ENCODE data around the gene PLA2G7. TPM values are rescaled to one million over a fixed set of nuclear protein-coding genes. Genes with fewer than 3 reads are reported as not detected.

The PLA2G7 gene
- total and polyA plus RNA-seq, 10 of the 15 experiments (the other 5 are each of a cell fraction or from before 2014, with no cell fraction given): not detected

DNA sequence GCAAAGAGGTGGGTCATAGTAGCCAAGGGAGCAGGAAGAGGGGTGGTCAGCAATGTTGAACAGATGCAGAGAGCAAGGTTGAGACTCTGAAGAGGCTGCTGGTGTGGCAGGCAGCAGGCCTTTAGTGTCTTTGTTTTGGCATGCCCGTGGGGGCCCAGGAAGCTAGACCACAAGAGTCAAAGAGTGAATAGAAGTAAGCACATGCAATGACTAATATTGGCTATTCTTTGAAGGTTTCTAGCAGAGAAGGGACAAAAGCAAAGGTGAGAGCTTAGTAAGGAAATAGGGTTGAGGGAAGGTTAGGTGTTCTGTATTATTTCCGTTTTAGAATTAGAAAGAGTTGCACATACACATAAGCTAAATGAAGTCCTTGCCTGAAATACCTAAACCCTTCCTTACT, 28.7 kb downstream of the PLA2G7 start:
- TF ChIP-seq BRCA1 (IDR thresholded peaks at IDR 0.05; ENCODE audit: low read depth, low read length): no peak
- TF ChIP-seq ZSCAN29 (IDR thresholded peaks at IDR 0.05): no peak
- TF ChIP-seq RBBP5 (conservative IDR thresholded peaks at IDR 0.05): no peak
- no peak for TF ChIP-seq KLF5 (IDR thresholded peaks at IDR 0.05; ENCODE audit: partially characterized antibody)
- TF ChIP-seq, protein P1, sequence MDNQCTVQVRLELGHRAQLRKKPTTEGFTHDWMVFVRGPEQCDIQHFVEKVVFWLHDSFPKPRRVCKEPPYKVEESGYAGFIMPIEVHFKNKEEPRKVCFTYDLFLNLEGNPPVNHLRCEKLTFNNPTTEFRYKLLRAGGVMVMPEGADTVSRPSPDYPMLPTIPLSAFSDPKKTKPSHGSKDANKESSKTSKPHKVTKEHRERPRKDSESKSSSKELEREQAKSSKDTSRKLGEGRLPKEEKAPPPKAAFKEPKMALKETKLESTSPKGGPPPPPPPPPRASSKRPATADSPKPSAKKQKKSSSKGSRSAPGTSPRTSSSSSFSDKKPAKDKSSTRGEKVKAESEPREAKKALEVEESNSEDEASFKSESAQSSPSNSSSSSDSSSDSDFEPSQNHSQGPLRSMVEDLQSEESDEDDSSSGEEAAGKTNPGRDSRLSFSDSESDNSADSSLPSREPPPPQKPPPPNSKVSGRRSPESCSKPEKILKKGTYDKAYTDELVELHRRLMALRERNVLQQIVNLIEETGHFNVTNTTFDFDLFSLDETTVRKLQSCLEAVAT (IDR thresholded peaks at IDR 0.05): no peak
- no peak for TF ChIP-seq YY1 (IDR thresholded peaks at IDR 0.05; ENCODE audit: low read depth, low read length)
- TF ChIP-seq, protein P2, sequence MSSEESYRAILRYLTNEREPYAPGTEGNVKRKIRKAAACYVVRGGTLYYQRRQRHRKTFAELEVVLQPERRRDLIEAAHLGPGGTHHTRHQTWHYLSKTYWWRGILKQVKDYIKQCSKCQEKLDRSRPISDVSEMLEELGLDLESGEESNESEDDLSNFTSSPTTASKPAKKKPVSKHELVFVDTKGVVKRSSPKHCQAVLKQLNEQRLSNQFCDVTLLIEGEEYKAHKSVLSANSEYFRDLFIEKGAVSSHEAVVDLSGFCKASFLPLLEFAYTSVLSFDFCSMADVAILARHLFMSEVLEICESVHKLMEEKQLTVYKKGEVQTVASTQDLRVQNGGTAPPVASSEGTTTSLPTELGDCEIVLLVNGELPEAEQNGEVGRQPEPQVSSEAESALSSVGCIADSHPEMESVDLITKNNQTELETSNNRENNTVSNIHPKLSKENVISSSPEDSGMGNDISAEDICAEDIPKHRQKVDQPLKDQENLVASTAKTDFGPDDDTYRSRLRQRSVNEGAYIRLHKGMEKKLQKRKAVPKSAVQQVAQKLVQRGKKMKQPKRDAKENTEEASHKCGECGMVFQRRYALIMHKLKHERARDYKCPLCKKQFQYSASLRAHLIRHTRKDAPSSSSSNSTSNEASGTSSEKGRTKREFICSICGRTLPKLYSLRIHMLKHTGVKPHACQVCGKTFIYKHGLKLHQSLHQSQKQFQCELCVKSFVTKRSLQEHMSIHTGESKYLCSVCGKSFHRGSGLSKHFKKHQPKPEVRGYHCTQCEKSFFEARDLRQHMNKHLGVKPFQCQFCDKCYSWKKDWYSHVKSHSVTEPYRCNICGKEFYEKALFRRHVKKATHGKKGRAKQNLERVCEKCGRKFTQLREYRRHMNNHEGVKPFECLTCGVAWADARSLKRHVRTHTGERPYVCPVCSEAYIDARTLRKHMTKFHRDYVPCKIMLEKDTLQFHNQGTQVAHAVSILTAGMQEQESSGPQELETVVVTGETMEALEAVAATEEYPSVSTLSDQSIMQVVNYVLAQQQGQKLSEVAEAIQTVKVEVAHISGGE (CRISPR knock-in tag; IDR thresholded peaks at IDR 0.05): no peak
- TF ChIP-seq SIX5 (IDR thresholded peaks at IDR 0.05; ENCODE audit: low read depth, low read length, severe bottlenecking): no peak
- TF ChIP-seq EED (IDR thresholded peaks at IDR 0.05; ENCODE audit: low read depth): no peak
- TF ChIP-seq EGR1 (IDR thresholded peaks at IDR 0.05; ENCODE audit: borderline replicate concordance in 1 of 2, low read depth in 2 of 2, low read length in 2 of 2): no peak
- no peak for TF ChIP-seq ZNF207 (IDR thresholded peaks at IDR 0.05; ENCODE audit: borderline replicate concordance)
- TF ChIP-seq CHD4 (IDR thresholded peaks at IDR 0.05): no peak
- H4K20me1 ChIP-seq (ENCODE audit: control insufficient read depth, insufficient read depth): no peaks in the 10 kb centered on the region
- DNase-seq (ENCODE audit: low read depth, low spot score): no peak
- no peak for FAIRE-seq
- WGBS (ENCODE audit: insufficient coverage, insufficient replicate concordance, low lambda C conversion rate, missing lambda C conversion rate): 18% methylated on average over 2 of the region's 2 CpGs
- in situ Hi-C loops (cut with MboI) (no loop called here), intact Hi-C loops (cut with micrococcal nuclease; ENCODE audit: unreplicated experiment) (no loop called here)
- no peaks in the 10 kb centered on the region for H3K4me1 ChIP-seq (ENCODE audit: control insufficient read depth, insufficient read depth, low read length)
- no peaks in the 10 kb centered on the region for H3K79me2 ChIP-seq (ENCODE audit: control insufficient read depth, insufficient read depth, low read length)
- ChIA-PET POLR2A (interaction anchor here (0.5 kb wide), 1 partner anchor 203 kb away, joined by 3 read pairs; no protein-coding TSS in a partner anchor), CTCF (no interaction called here), SMC1A (ENCODE audit: uncharacterized antibody, unreplicated experiment) (no interaction called here), RAD21 (ENCODE audit: unreplicated experiment) (no interaction called here)
- no peak overlapping the region for H3K4me3 ChIP-seq
- H3K9me3 ChIP-seq (replicated peaks; ENCODE audit: control insufficient read depth, insufficient read depth, low read length): no peaks in the 10 kb centered on the region
- no peaks in the 10 kb centered on the region for H3K36me3 ChIP-seq (ENCODE audit: control insufficient read depth in 2 of 2, insufficient read depth in 2 of 2, low read length in 1 of 2)
- BruUV-seq (replicated peaks): no TSS peak
- no peak overlapping the region for H3K4me2 ChIP-seq (ENCODE audit: control insufficient read depth, insufficient read depth)
- no peak; the same call in 2 of the 3 replicates for ATAC-seq
- H3K9ac ChIP-seq (ENCODE audit: control insufficient read depth, insufficient read depth, low read length): no peak overlapping the region
- no peaks in the 10 kb centered on the region for H3K27me3 ChIP-seq (replicated peaks in 1 of 2; ENCODE audit: control insufficient read depth in 2 of 2, insufficient read depth in 2 of 2, low read length in 1 of 2)
- H3K27ac ChIP-seq (ENCODE audit: control insufficient read depth, insufficient read depth): no peak overlapping the region
- H2AFZ ChIP-seq (ENCODE audit: control insufficient read depth, low read depth, low read length): no peak overlapping the region

All from GM12878 (cell line).